ENCODE measurements around the gene SPECC1L.

Gene SPECC1L

GRCh38 chr22:24444251-24444650 is 173.6 kb downstream of the SPECC1L start:
- no peak overlapping the region for H3K4me3 ChIP-seq
- peak overlapping the region; percentile 71 for H3K4me2 ChIP-seq
- peak overlapping the region; percentile 7; the same call in 1 of the 2 replicates for H3K27ac ChIP-seq
- no peaks in the 10 kb centered on the region for H3K27me3 ChIP-seq
- no peak for TF ChIP-seq Cebpa-rat (IDR thresholded peaks at IDR 0.05)
- no peaks in the 10 kb centered on the region for H3K36me3 ChIP-seq
- no peak overlapping the region for H3K9ac ChIP-seq
- no peaks in the 10 kb centered on the region for H3K9me3 ChIP-seq
- H4K20me1 ChIP-seq, result no peaks in the 10 kb centered on the region
- peaks cover 68% of the 10 kb centered on the region for H3K4me1 ChIP-seq

GRCh38 chr22:24444729-24445466 is 174.3 kb downstream of the SPECC1L start:
- TF ChIP-seq Cebpa-rat (IDR thresholded peaks at IDR 0.05), result no peak
- Histone ChIP-seq H3K4me1 (peaks cover 68% of the 10 kb centered on the region), H4K20me1 (no peaks in the 10 kb centered on the region), H3K9ac (0 out of 2 replicates have a peak overlapping the region, but pooled peaks have one; percentile 31), H3K27me3 (no peaks in the 10 kb centered on the region), H3K9me3 (no peaks in the 10 kb centered on the region), H3K36me3 (no peaks in the 10 kb centered on the region), H3K27ac (peak overlapping the region; percentile 7; the same call in 1 of the 2 replicates), H3K4me3 (no peak overlapping the region), H3K4me2 (peak overlapping the region; percentile 68)

- peak overlapping the region; percentile 7 for H3K27ac ChIP-seq
- peak overlapping the region; percentile 68 for H3K4me2 ChIP-seq
- H3K4me3 ChIP-seq, result no peak overlapping the region
- peaks cover 68% of the 10 kb centered on the region for H3K4me1 ChIP-seq
- no peaks in the 10 kb centered on the region for H3K27me3 ChIP-seq
- TF ChIP-seq Cebpa-rat (IDR thresholded peaks at IDR 0.05), result no peak
- no peak overlapping the region for H3K9ac ChIP-seq
- H3K36me3 ChIP-seq, result no peaks in the 10 kb centered on the region
- H4K20me1 ChIP-seq, result no peaks in the 10 kb centered on the region
- no peaks in the 10 kb centered on the region for H3K9me3 ChIP-seq
These were observed 175.0 kb downstream of the SPECC1L start for GRCh38 chr22:24445481-24446259.

DNA sequence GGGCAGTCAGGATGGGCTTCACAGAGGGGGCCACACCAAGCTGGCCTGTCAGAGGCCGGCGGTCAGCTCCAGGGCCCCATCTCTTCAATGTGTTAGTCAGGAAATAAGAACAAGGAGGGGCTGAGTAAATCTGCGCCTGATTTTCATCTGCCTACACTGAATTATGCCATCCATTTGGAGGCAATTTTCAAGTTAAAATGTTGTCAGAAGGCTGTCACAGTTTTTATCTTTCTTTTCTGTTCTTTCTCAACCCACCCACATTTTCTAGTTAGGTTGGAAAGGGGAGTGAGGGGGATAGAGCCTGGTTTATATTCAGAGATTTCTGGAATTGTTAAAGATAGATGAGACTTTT is 175.6 kb downstream of the SPECC1L start:
- Histone ChIP-seq H3K36me3 (no peaks in the 10 kb centered on the region), H3K27ac (no peak overlapping the region), H3K9ac (no peak overlapping the region), H3K4me2 (no peak overlapping the region), H4K20me1 (no peaks in the 10 kb centered on the region), H3K4me3 (no peak overlapping the region), H3K9me3 (no peaks in the 10 kb centered on the region), H3K27me3 (no peaks in the 10 kb centered on the region), H3K4me1 (peaks cover 68% of the 10 kb centered on the region)
- no peak for TF ChIP-seq Cebpa-rat (IDR thresholded peaks at IDR 0.05)

- Histone ChIP-seq H3K9me3 (0 out of 2 replicates have a peak, but pooled peaks cover 4% of the 10 kb centered on the region), H3K27me3 (no peaks in the 10 kb centered on the region), H3K4me3 (no peak overlapping the region), H4K20me1 (no peaks in the 10 kb centered on the region), H3K4me2 (peak overlapping the region; percentile 67), H3K9ac (no peak overlapping the region), H3K27ac (peak overlapping the region; percentile 76), H3K4me1 (peaks cover 25% of the 10 kb centered on the region), H3K36me3 (no peaks in the 10 kb centered on the region)
- no peak for TF ChIP-seq Cebpa-rat (IDR thresholded peaks at IDR 0.05)
These were observed 180.0 kb downstream of the SPECC1L start for GRCh38 chr22:24450610-24451009.

- H3K9ac ChIP-seq, result no peak overlapping the region
- H3K27ac ChIP-seq, result peak overlapping the region; percentile 76; the same call in 1 of the 2 replicates
- H3K9me3 ChIP-seq, result 0 out of 2 replicates have a peak, but pooled peaks cover 4% of the 10 kb centered on the region
- no peak overlapping the region for H3K4me3 ChIP-seq
- peaks cover 22% of the 10 kb centered on the region for H3K4me1 ChIP-seq
- H4K20me1 ChIP-seq, result no peaks in the 10 kb centered on the region
- H3K27me3 ChIP-seq, result no peaks in the 10 kb centered on the region
- TF ChIP-seq Cebpa-rat (IDR thresholded peaks at IDR 0.05), result no peak
- H3K36me3 ChIP-seq, result no peaks in the 10 kb centered on the region
- peak overlapping the region; percentile 67 for H3K4me2 ChIP-seq
These were observed 180.5 kb downstream of the SPECC1L start for GRCh38 chr22:24451162-24451561.

- no peaks in the 10 kb centered on the region for H4K20me1 ChIP-seq
- H3K4me2 ChIP-seq, result no peak overlapping the region
- 0 out of 2 replicates have a peak, but pooled peaks cover 4% of the 10 kb centered on the region for H3K9me3 ChIP-seq
- no peaks in the 10 kb centered on the region for H3K27me3 ChIP-seq
- no peak for TF ChIP-seq Cebpa-rat (IDR thresholded peaks at IDR 0.05)
- no peak overlapping the region for H3K27ac ChIP-seq
- peaks cover 22% of the 10 kb centered on the region for H3K4me1 ChIP-seq
- no peak overlapping the region for H3K4me3 ChIP-seq
- H3K9ac ChIP-seq, result no peak overlapping the region
- H3K36me3 ChIP-seq, result no peaks in the 10 kb centered on the region
These were observed 183.2 kb downstream of the SPECC1L start for GRCh38 chr22:24453853-24454252.

GRCh38 chr22:24455039-24455438 is 184.4 kb downstream of the SPECC1L start:
- H3K9me3 ChIP-seq, result 0 out of 2 replicates have a peak, but pooled peaks cover 4% of the 10 kb centered on the region
- no peaks in the 10 kb centered on the region for H4K20me1 ChIP-seq
- H3K36me3 ChIP-seq, result no peaks in the 10 kb centered on the region
- H3K9ac ChIP-seq, result no peak overlapping the region
- H3K4me2 ChIP-seq, result no peak overlapping the region
- peaks cover 13% of the 10 kb centered on the region for H3K4me1 ChIP-seq
- H3K27me3 ChIP-seq, result no peaks in the 10 kb centered on the region
- H3K27ac ChIP-seq, result no peak overlapping the region
- H3K4me3 ChIP-seq, result no peak overlapping the region
- no peak for TF ChIP-seq Cebpa-rat (IDR thresholded peaks at IDR 0.05)

- Histone ChIP-seq H4K20me1 (no peaks in the 10 kb centered on the region), H3K27ac (no peak overlapping the region), H3K9ac (no peak overlapping the region), H3K4me2 (no peak overlapping the region), H3K4me1 (peaks cover 4% of the 10 kb centered on the region), H3K4me3 (no peak overlapping the region), H3K36me3 (no peaks in the 10 kb centered on the region), H3K27me3 (no peaks in the 10 kb centered on the region), H3K9me3 (0 out of 2 replicates have a peak, but pooled peaks cover 4% of the 10 kb centered on the region)
- TF ChIP-seq Cebpa-rat (IDR thresholded peaks at IDR 0.05), result no peak
These were observed 185.3 kb downstream of the SPECC1L start for GRCh38 chr22:24455751-24456426.

Measured in BLaER1 (cell line).